ENCODE results near the gene STOX2. TPM values are rescaled to one million over a fixed set of nuclear protein-coding genes. Genes with fewer than 3 reads are reported as not detected.

STOX2 gene
- total RNA-seq, 1 donor from 2014 or later, result 103 TPM

DNA sequence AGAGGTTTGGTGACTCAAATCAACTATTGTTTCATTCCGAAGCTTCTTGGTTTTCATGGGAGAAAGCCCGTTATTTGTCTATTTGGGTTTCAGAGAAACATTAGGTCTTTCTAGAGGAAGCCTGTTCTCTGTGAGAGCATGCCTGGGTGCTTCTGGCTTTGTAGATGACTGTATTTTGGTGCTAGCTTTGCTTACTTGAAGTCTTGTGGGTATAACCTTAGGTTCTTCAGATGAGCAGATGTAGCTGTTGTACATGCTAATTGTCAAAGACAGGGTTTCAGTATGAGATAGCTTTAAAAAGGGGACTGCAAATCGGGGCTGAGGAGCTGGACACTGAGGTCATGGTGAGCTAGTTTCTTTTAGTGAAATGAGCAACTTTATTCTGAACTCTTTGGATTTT, 7.9 kb upstream of the STOX2 start:
- TF ChIP-seq, protein P1, sequence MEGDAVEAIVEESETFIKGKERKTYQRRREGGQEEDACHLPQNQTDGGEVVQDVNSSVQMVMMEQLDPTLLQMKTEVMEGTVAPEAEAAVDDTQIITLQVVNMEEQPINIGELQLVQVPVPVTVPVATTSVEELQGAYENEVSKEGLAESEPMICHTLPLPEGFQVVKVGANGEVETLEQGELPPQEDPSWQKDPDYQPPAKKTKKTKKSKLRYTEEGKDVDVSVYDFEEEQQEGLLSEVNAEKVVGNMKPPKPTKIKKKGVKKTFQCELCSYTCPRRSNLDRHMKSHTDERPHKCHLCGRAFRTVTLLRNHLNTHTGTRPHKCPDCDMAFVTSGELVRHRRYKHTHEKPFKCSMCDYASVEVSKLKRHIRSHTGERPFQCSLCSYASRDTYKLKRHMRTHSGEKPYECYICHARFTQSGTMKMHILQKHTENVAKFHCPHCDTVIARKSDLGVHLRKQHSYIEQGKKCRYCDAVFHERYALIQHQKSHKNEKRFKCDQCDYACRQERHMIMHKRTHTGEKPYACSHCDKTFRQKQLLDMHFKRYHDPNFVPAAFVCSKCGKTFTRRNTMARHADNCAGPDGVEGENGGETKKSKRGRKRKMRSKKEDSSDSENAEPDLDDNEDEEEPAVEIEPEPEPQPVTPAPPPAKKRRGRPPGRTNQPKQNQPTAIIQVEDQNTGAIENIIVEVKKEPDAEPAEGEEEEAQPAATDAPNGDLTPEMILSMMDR (IDR thresholded peaks at IDR 0.05; ENCODE audit: unreplicated experiment), result no peak
- no peak for DNase-seq (ENCODE audit: low spot score in 2 of 2, unreplicated experiment in 2 of 2)
- no peaks in the 10 kb centered on the region for H3K4me1 Mint-ChIP-seq
- H3K27me3 Mint-ChIP-seq (ENCODE audit: low read depth), result no peaks in the 10 kb centered on the region
- H3K4me3 Mint-ChIP-seq, result no peak overlapping the region
- H3K9me3 Mint-ChIP-seq, result peaks cover 42% of the 10 kb centered on the region
- no peak overlapping the region for H3K27ac Mint-ChIP-seq
- peaks cover 43% of the 10 kb centered on the region for H3K36me3 Mint-ChIP-seq

DNA sequence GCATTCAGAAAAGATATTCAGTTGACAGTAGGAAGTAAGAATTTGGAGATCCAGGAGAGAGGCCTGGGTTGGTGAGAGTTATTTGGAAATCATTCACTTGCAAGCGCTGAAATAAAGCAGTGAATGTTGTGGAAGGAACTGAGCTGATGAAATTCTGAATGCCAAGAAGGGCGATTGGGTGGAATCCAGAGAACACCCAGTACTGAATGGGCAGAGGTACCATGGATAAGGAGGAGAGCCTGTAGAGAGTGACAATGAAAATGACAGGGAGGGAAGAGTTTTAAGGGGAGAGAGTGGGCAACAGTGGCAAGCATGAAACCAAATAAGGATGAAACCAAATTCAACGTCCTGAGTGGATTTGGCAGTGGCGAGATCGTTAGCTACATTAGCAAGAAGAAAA, 6.7 kb upstream of the STOX2 start:
- TF ChIP-seq, protein P1 (IDR thresholded peaks at IDR 0.05; ENCODE audit: unreplicated experiment), result no peak
- Mint-ChIP-seq H3K9me3 (peaks cover 45% of the 10 kb centered on the region), H3K27ac (no peak overlapping the region), H3K36me3 (peaks cover 43% of the 10 kb centered on the region), H3K4me1 (no peaks in the 10 kb centered on the region), H3K27me3 (ENCODE audit: low read depth) (no peaks in the 10 kb centered on the region), H3K4me3 (no peak overlapping the region)
- DNase-seq (ENCODE audit: low spot score in 2 of 2, unreplicated experiment in 2 of 2), result no peak

DNA sequence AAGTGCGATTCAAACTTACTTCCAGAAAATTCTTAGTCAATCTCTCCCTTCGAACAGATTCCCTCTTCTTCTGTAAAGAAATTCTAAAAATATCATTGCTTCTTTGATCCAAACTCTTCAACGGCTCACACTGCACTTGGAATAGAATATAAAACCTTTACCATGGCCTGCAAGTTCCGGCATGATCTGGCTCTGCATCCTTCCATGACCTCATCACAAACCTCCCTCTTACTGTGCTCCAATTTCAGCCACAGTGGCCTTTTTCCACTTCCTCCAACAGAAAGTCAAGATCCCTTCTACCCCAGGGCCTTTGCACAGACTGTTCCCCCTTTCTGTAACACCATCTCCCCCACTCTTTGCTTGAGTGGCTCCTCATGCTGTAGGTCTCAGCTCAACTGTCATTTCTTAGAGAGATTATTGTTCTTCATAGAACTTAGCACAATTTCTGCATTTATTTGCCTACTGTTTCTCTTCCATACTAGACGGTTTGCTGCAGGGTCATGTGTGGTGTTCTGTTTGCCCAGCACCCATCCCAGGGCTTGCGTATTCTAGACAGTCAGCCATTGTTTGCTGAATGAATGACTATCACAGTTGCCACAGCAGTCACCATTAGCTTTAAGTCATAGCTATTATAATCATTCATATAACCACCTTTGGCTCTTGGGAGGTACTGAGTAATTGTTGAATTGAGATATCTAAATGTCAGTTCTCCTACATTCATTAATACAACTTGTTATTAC, 1.9 kb upstream of the STOX2 start:
- Mint-ChIP-seq H3K27me3 (ENCODE audit: low read depth) (no peaks in the 10 kb centered on the region), H3K9me3 (peaks cover 40% of the 10 kb centered on the region), H3K4me1 (peaks cover 14% of the 10 kb centered on the region), H3K4me3 (no peak overlapping the region), H3K27ac (no peak overlapping the region), H3K36me3 (peaks cover 36% of the 10 kb centered on the region)
- DNase-seq (ENCODE audit: low spot score in 2 of 2, unreplicated experiment in 2 of 2), result no peak
- TF ChIP-seq, protein P1 (IDR thresholded peaks at IDR 0.05; ENCODE audit: unreplicated experiment), result no peak

DNA sequence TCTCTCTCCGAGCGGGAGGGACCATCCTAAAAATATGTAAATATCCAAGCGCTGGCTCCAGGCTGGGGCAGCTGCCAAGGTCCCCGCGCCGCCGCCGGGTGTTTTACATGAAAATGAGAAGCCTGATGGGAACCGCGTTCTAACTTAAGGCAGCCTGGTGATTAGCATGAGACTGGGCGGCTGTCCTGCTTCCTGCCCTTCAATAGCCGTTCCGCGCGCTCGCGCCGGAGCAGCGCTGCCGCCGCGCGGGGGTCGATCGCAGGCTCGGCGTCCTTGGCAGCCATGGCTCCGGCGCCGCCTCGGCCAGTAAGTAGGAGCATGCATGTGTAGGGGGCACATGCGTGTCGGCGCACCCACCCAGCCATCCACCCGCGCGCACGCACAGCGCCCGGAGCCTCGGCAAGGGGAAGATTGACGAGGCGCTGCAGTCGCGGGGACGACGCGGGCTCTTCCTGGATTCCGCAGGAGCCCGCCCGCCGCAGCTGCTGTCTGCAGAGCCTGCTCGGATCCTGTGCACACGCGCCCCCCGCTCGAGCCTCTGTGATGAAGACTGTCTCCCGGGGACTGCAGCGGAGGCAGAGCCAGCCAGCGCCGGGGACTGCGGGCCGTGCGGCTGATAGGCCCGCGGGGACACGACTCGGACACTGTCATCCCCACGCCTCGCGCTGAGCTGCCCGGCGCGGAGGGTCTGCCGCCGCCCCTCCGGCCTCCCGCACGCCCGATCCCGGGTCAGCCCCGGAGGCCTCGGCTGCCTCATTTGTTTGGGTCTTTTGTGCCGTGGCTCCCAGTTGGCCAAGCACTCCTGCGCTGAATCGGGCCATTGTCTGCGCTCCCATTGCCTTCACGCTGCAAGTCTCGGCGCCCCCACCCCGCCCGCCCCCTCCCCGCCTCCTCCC, 734 bp downstream of the STOX2 start:
- no peaks in the 10 kb centered on the region for H3K27me3 Mint-ChIP-seq (ENCODE audit: low read depth)
- DNase-seq (ENCODE audit: low spot score in 2 of 2, unreplicated experiment in 2 of 2), result peak; percentile 39 to 62
- H3K27ac Mint-ChIP-seq, result peak overlapping the region; percentile 87
- H3K4me1 Mint-ChIP-seq, result peaks cover 14% of the 10 kb centered on the region
- peak overlapping the region; percentile 82 for H3K4me3 Mint-ChIP-seq
- H3K36me3 Mint-ChIP-seq, result peaks cover 14% of the 10 kb centered on the region
- TF ChIP-seq, protein P1 (IDR thresholded peaks at IDR 0.05; ENCODE audit: unreplicated experiment), result no peak
- H3K9me3 Mint-ChIP-seq, result peaks cover 17% of the 10 kb centered on the region

DNA sequence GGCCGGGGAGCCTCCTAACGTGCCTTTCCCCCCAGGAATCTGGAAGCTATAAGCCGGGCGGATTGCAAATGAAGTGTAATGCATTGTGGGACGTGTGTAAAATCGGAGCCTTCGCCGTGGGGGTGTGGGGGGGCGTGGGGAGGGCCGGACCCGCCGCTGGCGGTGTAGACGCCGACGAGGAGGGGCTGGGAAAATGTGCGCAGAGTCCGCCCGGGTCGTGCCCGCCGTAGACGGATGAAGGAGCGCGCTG, 1.3 kb downstream of the STOX2 start:
- peak overlapping the region; percentile 82 for H3K4me3 Mint-ChIP-seq
- TF ChIP-seq, protein P1 (IDR thresholded peaks at IDR 0.05; ENCODE audit: unreplicated experiment), result no peak
- no peak for DNase-seq (ENCODE audit: low spot score in 2 of 2, unreplicated experiment in 2 of 2)
- peaks cover 14% of the 10 kb centered on the region for H3K4me1 Mint-ChIP-seq
- H3K9me3 Mint-ChIP-seq, result peaks cover 11% of the 10 kb centered on the region
- H3K36me3 Mint-ChIP-seq, result peaks cover 11% of the 10 kb centered on the region
- peak overlapping the region; percentile 85 for H3K27ac Mint-ChIP-seq
- no peaks in the 10 kb centered on the region for H3K27me3 Mint-ChIP-seq (ENCODE audit: low read depth)
